GM18873 (cell line): ENCODE data around the gene IER5.
"Not testable (repeated sequence)": the region's sequence is repeated elsewhere in the genome, so short reads cannot be mapped to it uniquely, and the experiment has no call there.

Experiments
- ATAC-seq: cut with Tn5 transposase; IDR thresholded peaks from one replicate; pipeline ENCODE4 v1.9.1; 2021; ENCODE audit warnings: mild to moderate bottlenecking, moderate library complexity, moderate number of reproducible peaks; ENCODE audit not compliant: unreplicated experiment, low FRiP score

Gene IER5

GRCh38 chr1:181088079-181089016 is at the start of gene IER5:
Gene IER5, plus strand, starts transcription at chr1:181088700. Its CDS starts 203 bp downstream, at chr1:181088903.
- peak; percentile 64 for ATAC-seq

DNA sequence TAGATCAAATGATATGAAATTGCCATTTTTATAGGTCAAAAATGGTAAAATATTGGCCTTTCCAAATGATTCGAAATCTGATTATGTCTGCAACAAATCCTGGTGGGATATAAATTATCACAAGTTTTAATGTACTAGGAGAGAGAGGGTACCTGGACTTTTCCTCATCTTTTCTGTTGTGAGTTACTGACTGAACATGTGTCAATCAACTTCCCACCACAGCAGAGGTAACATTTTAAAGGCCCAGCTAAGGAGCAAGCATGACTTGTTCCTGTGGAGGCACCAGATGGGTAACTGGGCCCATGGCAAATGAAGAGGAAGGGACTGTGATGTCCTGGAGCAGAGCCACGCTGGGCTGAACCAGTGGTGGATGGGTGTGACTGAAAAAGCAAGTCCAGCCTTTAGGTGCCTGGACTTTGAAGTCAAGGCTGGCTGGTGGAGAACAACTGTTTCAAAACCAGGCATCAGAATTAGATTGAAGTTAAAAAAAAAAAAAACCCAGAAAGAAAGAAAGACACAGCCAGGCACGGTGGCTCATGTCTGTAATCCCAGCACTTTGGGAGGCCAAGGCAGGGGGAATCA is 48.1 kb upstream of the IER5 start:
- ATAC-seq = no peak

GRCh38 chr1:181043025-181043888 is 45.2 kb upstream of the IER5 start:
- ATAC-seq = no peak

- ATAC-seq = peak; percentile 71
Observed at GRCh38 chr1:181044449-181044966, 44.0 kb upstream of the IER5 start.

GRCh38 chr1:181045946-181046345 is 42.6 kb upstream of the IER5 start:
- not testable (repeated sequence) for ATAC-seq

- no peak for ATAC-seq
Observed at GRCh38 chr1:181049378-181049777, 39.1 kb upstream of the IER5 start.

DNA sequence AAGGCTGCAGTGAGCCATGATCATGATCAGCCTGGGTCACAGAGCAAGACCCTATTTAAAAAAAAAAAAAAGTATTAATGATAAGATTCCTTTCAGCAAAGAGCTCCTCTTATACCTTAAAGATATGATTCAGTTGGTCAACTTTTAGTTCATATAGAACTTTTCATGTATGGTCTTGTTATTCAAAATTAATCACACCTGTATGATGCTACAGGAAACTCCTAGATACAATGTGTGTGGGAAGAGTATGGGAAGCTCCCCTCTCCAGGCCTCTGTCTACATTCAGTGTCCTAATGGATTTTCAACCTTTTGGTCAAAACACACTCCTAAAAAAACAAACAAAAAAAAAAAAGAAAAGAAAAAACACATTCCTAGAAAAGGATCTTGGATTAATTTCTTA is 37.6 kb upstream of the IER5 start:
- ATAC-seq = no peak

DNA sequence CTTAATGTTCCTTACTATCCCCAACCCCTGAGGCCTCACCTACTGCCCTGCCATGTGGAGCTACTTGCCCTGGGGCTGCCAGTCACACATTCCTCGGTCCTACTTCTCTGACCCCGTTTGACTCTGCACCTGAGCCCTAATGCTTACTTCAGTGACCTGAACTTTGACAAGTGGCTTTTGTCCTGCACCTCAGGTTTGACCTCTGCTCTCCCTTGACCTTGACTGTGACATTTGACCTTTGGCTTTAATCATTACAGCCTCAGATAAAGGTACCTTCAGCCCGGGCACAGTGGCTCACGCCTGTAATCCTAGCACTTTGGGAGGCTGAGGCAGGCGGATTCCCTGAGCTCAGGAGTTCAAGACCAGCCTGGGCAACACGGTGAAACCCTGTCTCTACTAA is 31.9 kb upstream of the IER5 start:
- no peak for ATAC-seq

DNA sequence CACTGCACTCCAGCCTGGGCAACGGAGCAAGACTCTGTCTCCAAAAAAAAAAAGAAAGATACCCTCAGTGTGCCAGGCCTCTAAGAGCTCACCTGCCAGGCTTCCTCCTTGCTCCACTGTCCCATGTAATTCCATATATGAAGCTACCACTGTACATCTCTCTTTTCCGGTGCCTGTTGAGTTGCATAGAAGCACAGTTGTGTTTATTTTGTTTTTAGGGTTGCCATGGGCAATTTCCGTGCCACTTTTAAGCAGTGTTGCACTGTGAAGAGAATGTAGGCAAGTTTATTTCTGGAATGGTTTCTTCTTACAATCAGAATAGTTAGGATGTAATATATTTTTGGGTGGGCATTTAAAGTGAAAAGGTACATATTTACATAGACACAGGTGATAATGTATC is 31.4 kb upstream of the IER5 start:
- ATAC-seq = no peak

DNA sequence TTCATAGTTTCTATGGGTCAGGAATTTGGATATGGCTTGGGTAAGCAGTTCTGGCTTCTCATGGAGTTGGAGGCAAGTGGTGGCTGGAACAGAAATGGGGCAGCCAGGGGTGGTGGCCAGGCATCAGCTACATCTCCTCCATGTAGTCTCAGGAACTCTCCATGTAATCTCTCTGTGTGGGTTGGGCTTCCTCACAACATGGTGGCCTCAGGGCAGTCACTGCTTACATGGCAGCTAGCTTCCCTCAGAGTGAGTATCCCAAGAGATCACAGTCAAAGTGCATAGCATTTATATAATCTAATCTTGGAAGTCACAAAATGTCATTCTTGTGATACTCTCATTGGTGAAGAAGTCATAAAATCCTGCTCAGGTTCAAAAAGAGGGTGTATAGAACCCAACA is 29.1 kb upstream of the IER5 start:
- ATAC-seq = no peak

DNA sequence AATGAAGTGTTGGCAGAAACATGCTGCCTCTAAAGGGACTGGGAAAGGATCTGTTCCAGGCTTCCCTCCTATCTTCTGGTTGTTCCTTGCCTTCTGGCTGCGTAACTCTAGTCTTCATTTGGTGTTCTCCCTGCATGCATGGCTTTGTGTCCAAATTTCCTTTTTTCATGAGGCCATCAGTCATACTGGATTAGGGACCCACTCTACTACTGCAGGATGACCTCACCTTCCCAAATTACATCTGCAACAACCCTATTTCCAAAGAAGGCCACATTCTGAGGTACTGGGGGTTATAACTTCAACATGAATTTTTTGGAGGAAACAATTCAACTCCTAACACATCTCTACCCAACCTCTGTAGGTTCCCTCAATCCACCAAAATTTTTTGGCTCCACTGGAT is 28.4 kb upstream of the IER5 start:
- no peak for ATAC-seq

- not testable (repeated sequence) for ATAC-seq
Observed at GRCh38 chr1:181060947-181061346, 27.6 kb upstream of the IER5 start.

GRCh38 chr1:181061487-181061886 is 27.0 kb upstream of the IER5 start:
- no peak for ATAC-seq

- ATAC-seq = peak; percentile 86
Observed at GRCh38 chr1:181061891-181062835, 26.3 kb upstream of the IER5 start.

GRCh38 chr1:181062836-181063428 is 25.6 kb upstream of the IER5 start:
- peak; percentile 65 for ATAC-seq

GRCh38 chr1:181064011-181064623 is 24.4 kb upstream of the IER5 start:
- no peak for ATAC-seq

DNA sequence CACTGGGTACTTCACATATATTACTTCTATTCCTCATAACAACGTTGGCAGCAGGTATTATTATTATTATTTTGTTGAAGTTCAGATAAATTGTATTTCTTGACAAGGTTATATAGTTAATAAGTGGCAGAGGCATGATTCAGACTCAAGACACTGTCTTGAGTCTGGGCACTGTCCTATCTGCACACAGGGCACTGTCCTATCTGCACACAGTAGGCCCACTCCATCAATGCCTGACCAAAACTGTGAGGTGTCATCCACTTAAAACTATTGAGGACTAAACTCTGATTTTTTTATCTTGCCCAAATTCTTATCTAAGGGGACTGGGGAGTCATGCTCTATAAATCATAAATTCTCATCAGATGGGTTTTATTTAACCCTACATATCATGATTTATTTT is 23.8 kb upstream of the IER5 start:
- ATAC-seq = no peak

GRCh38 chr1:181073638-181074037 is 14.9 kb upstream of the IER5 start:
- ATAC-seq = no peak
